Right ventricle myocardium inferior (tissue), 1 donor: ENCODE measurements around the gene MZT2A. TPM values are rescaled to one million over a fixed set of nuclear protein-coding genes. Genes with fewer than 3 reads are reported as not detected.
"Not testable (repeated sequence)": the region's sequence is repeated elsewhere in the genome, so short reads cannot be mapped to it uniquely, and the experiment has no call there.

ENCODE experiments used
- ATAC-seq: fragments of 200-7000 bp; cut with Tn5 transposase; one replicate; pipeline ENCODE4 v1.9.1; 2020; ENCODE audit warnings: mild to moderate bottlenecking, moderate library complexity
- DNase-seq: peaks from one replicate; pipeline ENCODE4 v3.0.0; 2021; ENCODE audit errors: missing footprints
- intact Hi-C: fragments of 100-400 bp; cut with DNase I; formaldehyde crosslinking; loops from one replicate; pipeline ENCODE4 v1.11.0; 2022
- long read RNA-seq: library from polyadenylated mRNA; unstranded; transcript quantifications from one replicate; pipeline ENCODE4 v2.0.0, GENCODE V29; 2021
- total RNA-seq: library from RNA; stranded (reverse); fragmentation: NEBNext Ultra II Directional; extraction: Animal tissue kit (Norgen Biotek cat#: 25700); gene quantifications from one replicate; pipeline ENCODE4 v1.2.1, GENCODE V29; 2021
- donor health status: DM: no; HTN: yes; CAD: no; lungs with severe emphysema.

MZT2A gene, protein sequence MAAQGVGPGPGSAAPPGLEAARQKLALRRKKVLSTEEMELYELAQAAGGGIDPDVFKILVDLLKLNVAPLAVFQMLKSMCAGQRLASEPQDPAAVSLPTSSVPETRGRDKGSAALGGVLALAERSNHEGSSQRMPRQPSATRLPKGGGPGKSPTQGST
- 401 TPM for total RNA-seq
- long read RNA-seq, transcript MZT2A-201 (3 exons, 624 nt): major isoform, 205 of 242 reads
- long read RNA-seq, partial matches to known transcripts: 21 of 242 reads
- long read RNA-seq, other reads (novel, unspliced or antisense): 12 of 242 reads

DNA sequence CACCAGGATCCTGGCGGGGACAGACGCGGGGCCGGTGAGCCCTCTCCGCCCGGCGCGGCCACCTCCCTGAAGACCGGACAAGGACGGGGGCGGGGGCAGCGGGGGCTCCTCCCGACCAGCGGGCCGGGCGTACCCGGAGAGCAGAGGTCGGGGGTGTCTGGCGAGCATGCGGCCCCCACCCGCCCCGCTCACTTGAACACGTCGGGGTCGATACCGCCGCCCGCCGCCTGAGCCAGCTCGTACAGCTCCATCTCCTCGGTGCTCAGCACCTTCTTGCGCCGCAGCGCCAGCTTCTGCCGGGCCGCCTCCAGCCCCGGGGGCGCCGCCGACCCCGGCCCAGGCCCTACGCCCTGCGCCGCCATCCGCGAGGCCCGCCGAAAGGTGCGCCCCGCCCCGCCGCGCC is at the start of gene MZT2A:
Gene MZT2A (minus strand): TSS at position 383 of the 403 bp plus-strand sequence. CDS start 21 bp downstream, at position 362.
- peak; percentile 77 for DNase-seq
- intact Hi-C loops, ATAC-seq: not testable (repeated sequence)

DNA sequence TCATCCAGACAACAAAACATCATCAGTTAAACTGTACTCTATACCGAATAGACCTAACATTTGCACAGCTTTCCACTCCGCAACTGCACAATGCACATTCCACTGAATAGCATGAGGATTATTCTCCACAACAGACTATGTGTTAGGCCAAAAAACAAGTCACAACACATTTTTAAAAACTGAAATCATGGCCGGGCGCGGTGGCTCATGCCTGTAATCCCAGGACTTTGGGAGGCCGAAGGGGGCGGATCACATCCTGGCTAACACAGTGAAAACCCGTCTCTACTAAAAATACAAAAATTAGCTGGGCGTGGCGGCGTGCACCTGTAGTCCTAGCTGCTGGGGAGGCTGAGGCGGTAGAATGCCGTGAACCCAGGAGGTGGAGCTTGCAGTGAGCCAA is 46.7 kb upstream of the MZT2A start:
- ATAC-seq, intact Hi-C loops, DNase-seq: not testable (repeated sequence)

DNA sequence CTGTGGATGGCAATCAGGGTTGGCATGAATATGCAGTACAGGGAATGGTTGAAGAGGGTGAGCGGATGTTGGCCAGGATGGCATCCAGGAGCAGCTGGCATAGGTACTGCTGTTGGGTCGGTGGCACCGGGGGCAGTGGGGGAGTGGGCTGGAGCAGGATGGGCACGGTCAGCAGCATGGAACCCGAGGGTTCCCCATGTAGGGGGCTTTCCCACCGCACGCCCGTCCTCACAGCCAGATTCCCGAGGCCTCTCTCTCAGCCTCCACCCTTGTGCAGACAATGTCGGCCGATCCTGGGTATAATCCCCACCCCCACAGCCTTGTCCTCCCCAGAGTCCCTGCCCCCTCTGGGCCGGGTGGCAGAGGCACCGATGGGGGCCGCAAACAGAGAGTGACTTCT is 44.6 kb upstream of the MZT2A start:
- ATAC-seq, intact Hi-C loops, DNase-seq: not testable (repeated sequence)

DNA sequence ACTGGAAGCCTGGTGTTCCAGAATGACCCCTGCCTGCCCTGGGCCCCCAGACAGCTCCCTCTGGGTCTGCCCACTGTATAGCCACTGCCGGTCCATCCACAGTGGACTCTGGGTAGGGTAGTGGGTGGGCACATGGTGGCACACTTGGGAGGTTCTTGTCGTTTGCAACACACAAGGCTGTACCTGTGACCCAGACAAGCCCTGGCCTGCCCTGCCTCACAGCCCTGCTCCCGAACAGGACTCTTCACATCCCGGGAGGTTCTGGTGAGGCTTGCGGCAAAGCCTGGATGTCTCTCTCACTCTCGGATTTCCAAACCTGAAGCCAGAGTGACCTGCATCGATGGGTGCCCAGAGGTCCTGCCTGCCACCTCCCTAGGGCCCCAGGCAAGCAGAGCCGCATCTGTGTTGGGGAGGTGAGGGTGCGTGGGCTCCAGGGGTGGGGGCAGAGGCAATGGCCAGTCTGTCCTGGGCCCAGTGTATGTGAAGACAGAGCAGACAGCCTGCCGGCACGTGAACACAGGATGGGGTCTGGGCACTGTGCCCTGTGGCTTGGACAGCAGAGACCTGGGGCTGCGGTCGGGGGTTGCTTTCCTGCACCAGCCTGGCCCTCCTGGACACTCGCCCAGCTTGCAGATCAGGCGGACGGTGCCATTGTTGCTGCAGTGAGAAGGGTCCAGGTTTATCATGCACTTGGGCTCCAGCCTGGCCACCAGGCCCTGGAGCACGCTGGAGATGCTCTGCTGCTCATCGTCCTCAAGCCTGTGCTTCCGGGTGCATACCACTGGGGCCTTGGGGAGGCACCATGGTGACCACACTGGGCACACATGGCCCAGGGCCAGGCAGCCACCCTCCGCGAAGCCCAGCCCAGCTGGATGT is 44.0 kb upstream of the MZT2A start:
- intact Hi-C loops, DNase-seq, ATAC-seq: not testable (repeated sequence)

DNA sequence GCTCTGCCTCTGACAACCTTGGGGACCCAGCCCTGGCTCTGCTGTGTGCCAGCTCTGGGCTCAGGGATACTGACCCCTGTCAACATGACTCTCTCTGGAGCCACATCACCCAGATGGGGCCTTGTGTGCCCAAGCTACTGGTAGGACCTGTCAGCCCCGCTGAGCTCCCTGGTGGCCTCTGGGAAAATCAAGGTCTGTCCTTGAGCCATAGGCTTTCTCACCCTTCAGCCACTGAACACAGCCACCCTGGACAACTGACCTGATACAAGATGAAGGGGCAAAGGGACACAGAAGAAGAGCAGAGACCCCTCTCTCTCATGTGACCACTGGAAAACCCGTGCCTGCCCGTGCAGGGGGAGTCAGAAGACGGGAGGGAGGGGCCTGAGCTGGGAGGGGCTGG is 43.3 kb upstream of the MZT2A start:
- no peak for ATAC-seq
- intact Hi-C loops: no loop called here
- DNase-seq: no peak

DNA sequence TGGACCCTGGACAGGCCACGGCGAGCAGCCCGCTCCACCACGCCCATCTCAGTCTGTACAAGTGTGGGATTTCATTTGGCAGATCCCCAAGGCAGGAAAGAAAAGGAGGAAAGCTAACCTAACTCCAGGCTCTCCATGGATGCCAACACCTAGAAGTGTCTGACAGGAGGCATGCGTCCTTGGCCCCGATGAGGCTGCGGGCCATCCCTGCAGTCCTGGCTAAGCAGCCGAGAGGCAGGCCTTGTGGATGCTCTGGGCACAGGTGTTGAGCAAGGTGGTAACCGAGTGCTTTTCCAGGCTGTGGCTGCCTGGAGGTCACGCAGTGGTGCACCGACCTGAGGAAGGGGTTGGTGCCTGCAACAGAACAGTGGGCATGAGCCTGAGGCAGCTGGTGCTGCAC is 42.8 kb upstream of the MZT2A start:
- ATAC-seq, DNase-seq, intact Hi-C loops: not testable (repeated sequence)

DNA sequence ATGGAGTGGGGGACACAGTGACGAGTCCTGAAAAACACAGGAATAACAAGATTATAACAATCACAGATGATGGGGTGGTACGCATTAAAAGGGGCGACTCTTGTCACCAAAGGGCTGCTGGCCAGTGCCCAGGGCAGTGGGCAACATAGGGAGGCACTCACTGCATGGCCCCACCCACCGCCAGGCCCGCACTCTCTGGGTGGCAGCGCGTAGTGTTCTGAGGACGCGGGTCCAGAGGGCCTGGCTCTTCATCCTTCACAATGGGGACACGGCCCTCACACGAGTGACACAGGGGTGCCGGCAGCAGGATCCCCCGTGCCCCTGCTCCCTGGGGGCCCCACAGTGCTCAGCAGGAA is 42.1 kb upstream of the MZT2A start:
- intact Hi-C loops, DNase-seq, ATAC-seq: not testable (repeated sequence)

DNA sequence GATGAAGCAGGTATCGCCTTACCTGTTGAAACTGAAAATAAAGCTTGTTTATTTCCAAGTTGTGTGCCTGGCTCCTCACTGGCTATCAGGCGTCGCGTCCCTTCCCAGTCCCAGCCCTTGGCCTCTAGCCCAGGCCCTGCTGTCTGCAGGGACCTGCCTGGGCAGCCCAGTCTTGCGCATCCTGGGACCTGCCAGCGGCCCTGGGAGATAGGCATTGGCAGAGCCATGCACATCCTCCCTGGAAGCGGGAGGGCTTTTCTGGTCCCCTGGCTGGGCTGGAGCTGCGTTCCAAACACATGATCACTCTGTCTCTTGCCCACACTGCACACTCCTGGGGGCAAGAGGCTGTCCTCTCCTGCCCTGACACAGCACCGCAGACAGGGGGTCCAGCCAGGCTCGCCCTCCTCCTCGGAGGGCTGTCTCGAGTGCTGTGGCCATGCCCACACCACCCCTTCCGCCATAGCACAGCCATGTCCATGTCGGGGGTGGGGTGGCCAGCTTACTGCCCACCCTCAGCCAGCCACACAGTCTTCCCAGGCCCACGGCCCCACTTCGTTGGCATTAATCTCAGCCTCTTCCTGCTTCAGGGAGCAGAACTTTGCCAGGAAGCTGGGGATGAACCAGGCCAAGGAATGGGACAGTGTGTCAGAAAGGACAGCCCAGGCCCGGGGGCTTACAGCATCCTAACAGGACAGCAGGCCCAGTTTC is 41.6 kb upstream of the MZT2A start:
- not testable (repeated sequence) for ATAC-seq, DNase-seq

DNA sequence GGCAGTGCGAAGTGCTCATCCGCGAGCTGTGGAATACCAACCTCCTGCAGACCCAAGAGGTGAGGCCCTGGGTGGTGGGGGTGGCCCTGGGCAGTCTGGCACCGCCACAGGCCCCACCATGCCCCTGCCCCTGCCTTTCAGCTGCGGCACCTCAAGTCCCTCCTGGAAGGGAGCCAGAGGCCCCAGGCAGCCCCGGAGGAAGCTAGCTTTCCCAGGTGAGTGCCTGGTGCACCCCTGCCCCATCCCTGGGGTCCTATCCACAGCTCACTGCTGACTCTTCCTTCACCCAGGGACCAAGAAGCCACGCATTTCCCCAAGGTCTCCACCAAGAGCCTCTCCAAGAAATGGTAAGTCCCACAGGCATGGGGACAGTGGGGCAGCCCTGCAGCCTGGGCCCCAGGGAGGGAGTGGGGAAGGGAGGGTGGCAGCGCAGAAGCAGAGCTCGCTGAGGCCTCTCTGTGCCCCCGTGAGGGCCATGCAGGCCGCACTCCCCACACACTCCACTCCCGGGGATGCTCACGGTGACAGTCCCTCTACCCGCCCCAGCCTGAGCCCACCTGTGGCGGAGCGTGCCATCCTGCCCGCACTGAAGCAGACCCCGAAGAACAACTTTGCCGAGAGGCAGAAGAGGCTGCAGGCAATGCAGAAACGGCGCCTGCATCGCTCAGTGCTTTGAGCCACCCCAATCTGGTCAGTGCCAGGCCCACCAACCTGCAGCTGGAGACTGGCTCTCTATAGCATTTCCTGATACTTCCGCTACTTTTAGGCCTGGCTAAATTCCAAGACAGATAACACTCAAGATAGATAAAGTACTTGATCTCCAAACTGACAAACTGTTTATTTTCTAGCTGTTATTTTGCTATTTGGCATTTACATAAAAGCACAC is 40.8 kb upstream of the MZT2A start:
- ATAC-seq, intact Hi-C loops, DNase-seq: not testable (repeated sequence)

More for the DNA sequence above, 41.6 kb upstream of the MZT2A start:
- intact Hi-C loops: not testable (repeated sequence)

DNA sequence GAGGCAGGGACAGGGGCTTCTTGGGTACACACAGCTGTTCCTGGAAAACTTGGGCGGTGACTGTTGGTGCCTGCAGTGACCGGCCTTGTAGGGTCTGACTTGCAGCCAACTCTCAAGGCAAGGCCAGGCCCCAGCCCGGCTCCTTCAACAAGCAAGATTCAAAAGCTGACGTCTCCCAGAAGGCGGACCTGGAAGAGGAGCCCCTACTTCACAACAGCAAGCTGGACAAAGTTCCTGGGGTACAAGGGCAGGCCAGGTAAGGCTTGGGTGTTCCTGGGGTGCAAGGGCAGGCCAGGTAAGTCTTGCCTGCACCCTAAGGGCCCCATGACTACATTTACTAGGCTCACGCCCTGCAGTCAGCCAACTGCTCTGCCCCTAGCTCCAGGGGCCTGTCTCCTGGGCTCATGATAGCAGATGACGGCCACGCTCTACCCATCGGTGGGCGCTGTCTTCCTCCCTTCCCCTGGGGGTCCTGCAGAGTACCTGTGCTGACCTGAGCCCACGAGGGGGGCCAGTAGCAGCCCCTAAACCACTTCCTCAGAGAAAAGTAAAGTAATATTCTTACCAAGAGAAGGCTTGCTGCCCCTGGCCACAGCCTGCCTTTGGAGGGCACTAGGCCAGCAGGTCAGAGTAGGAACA is 39.5 kb upstream of the MZT2A start:
- intact Hi-C loops, ATAC-seq, DNase-seq: not testable (repeated sequence)

DNA sequence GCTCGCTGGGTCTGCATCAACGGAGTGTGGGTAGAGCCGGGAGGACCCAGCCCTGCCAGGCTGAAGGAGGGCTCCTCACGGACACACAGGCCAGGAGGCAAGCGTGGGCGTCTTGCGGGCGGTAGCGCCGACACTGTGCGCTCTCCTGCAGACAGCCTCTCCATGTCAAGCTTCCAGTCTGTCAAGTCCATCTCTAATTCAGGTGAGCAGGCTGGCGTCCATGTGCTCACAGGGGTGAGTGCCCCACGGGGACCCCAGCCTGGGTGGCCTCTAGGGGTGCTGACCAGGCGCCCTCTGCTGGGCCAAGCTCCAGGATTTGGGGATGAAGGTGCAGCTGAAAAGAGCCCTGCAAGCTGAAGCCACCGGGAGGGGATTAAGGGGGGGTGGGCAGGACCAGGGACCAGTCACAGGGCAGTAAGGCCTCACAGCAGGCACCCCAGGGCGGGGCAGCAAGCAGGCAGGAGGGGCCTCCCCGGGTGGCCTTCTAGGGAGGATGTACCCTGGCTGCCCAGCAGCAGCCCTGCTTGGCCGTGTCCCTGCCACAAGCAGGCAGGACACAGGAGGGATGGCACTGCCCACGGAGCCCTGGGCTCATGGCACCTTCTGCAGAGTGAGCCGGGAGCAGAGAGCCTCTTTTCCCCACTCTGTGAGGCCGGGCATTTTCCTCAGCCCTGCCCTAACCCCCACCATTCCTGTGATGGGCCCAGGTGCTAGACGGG is 38.6 kb upstream of the MZT2A start:
- DNase-seq, intact Hi-C loops: not testable (repeated sequence)

DNA sequence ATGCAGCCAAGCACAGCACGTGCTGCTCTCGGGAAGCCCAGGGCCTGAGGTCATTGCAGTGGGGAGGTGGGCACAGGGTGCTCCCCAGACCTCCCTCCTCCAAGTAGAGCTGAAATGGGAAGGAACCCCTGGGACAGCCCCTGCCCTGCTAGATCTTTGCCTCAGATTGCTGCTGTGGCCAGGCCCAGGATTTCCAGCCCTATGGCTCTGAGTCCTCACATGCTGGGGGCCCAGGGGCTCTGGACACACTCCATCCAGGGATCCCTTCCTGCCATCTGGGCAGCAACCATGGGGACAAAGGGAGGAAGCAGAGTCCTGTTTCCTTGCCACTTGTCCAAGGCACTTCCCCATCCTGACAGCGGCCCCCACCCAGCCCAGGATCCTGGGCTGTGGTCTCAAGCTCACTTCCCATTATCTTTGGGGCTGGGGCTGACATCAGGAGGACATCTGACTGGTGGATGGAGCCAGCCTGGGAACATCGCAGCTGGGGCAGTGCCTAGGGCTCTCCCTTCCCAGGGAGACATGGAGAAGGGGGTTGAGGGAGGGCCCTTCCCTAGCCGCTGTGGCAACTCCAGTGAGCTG is 37.8 kb upstream of the MZT2A start:
- intact Hi-C loops, ATAC-seq, DNase-seq: not testable (repeated sequence)

More for the DNA sequence above, 38.6 kb upstream of the MZT2A start:
- not testable (repeated sequence) for ATAC-seq

DNA sequence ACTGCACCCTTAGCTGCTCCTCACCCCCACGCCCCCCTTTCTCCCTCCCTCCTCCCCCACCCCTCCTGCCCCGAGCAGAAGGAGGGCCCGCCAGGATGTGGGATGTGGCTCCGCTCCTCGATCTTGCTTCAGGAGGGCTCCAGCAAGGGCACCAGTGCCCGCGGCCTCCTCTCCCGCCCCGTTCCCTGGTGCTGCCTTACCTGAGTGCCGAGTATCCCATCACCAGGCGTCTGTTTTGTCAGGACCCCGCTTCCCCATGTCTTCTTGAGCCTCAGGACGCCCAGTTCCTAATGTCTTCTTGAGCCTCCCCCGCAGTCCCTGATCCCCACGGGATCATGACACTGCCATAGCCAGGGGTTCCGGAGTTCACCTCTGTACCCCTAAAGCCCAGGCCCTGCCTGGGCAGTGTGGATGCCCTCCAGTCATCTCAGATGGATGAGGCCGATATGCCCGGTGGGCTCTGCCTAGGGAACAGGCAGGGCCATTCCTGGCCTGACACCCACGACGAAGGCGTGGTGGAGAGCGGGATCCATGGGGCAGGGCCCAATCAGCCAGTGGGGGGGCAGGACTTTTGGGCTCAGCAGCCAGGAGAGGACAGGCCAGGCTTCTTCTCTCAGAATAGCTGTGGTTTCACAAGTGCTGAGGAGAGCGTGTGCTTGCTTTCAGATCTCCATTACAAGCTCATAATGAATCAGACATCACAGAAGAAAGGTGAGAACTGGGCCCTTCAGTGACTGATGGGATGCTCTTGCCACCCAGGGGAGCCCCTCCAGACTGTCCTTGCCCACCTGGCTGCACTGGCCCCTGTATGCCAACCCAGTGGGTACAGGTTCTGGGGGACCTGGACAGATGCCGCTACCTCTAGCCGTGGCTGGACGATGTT is 37.0 kb upstream of the MZT2A start:
- intact Hi-C loops, DNase-seq, ATAC-seq: not testable (repeated sequence)

DNA sequence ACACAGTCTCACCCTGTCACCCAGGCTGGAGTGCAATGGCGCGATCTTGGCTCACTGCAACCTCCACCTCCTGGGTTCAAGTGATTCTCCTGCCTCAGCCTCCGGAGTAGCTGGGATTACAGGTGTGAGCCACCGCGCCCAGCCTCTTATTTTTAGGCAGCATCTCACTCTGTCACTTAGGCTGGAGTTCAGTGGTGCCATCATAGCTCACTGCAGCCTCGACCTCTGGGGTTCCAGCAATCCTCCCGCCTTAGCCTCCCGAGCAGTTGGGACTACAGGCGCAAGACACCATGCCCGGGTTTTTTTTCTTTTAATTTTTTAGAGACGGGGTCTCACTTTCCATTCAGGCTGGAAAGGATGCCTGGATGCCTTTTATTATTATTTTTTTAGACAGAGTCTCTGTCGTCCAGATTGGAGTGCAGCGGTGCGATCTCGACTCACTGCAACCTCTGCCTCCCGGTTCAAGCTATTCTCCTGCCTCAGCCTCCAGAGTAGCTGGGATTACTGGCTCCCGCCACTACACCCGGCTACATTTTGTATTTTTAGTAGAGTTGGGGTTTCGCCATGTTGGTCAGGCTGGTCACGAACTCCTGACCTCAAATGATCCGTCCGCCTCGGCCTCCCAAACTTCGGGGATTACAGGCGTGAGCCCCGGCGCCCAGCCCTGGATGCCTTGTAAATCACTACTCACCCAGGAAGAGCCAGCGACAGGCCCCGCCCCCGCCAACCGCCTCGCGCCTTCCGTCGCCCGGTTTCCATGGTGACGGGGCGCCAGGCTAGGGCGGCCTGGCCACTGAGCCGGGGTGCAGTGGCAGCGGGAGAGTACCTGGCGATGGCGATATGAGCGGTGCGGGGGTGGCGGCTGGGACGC is 35.2 kb upstream of the MZT2A start, which contains the start of gene CCDC74A:
Gene CCDC74A (plus strand): TSS at position 758 of the 871 bp plus-strand sequence. CDS start 83 bp downstream, at position 841.
- DNase-seq (peak; percentile 86), ATAC-seq (peak; percentile 81)
- intact Hi-C loops: not testable (repeated sequence)

DNA sequence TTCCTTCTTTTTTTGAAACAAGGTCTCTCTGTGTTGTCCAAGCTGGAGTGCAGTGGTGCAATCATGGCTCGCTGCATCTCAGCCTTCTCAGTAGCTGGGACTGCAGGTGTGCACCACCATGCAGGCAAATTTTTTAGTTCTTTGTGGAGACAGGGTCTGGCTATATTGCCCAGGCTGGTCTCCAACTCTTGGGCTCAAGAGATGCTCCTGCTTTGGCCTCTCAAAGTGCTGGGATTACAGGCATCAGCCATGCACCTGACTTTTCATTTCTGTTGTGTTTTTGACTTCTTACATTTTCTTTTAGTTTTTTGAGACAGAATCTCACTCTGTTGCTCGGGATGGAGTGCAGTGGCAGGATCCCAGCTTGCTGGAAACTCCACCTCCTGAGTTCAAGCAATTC is 33.1 kb upstream of the MZT2A start:
- intact Hi-C loops, ATAC-seq, DNase-seq: not testable (repeated sequence)
